Endothelial cell of umbilical vein (primary cell): Measurements from ENCODE around the gene LANCL2. TPM values are rescaled to one million over a fixed set of nuclear protein-coding genes. Genes with fewer than 3 reads are reported as not detected.
A peak's percentile ranks its signal among the peaks of the same experiment; 100 is the strongest.

Source experiments
- BruUV-seq: library from RNA; stranded (reverse); fragments of 400-500 nt; replicated peaks from 2 replicates; lab custom pipeline; 2021; lab: Mats Ljungman, UMichigan
- CTCF ChIA-PET: fragments of 300-600, 350-600 bp; sonication (Branson Sonifier 250); formaldehyde crosslinking; loops from one replicate; lab custom pipeline; 2021; ENCODE audit warnings: antibody characterized with exemption, inconsistent platforms; lab: Charles Lee
- POLR2A ChIA-PET: fragments of 300-600, 350-600 bp; sonication (Branson Sonifier 250); formaldehyde crosslinking; loops from one replicate; lab custom pipeline; 2021; ENCODE audit warnings: antibody characterized with exemption, inconsistent platforms; lab: Charles Lee
- DNase-seq: peaks from one replicate; pipeline ENCODE4 v3.0.0-alpha.2; 2011; ENCODE audit warnings: low read depth, low spot score
- FAIRE-seq: peaks from 2 replicates; lab custom pipeline; 2011; peaks lifted over from hg19 to GRCh38; lab: Jason Lieb, UNC
- H2AFZ ChIP-seq: 2 replicates; pipeline ENCODE4 v1.6.0; 2012; ENCODE audit warnings: low read depth, low read length, control low read depth, inconsistent platforms
- H3K27ac ChIP-seq: 2 replicates; pipeline ENCODE4 v1.5.1; 2011; ENCODE audit warnings: low read depth, mild to moderate bottlenecking, control low read depth, low read length, moderate library complexity; ENCODE audit not compliant: insufficient read depth
- H3K27me3 ChIP-seq, 2 experiments: 2 replicates each; pipeline versions ENCODE4 v1.6.0 to v1.6.1; 2011; ENCODE audit warnings: low read length in 2 of 2, mixed read lengths in 1 of 2; ENCODE audit not compliant: control insufficient read depth in 2 of 2, insufficient read depth in 2 of 2
- H3K36me3 ChIP-seq, 2 experiments: 2 replicates in 1 of 2; 3 replicates in 1 of 2; pipeline ENCODE4 v1.5.1; 2011; ENCODE audit warnings: low read length in 2 of 2, mild to moderate bottlenecking in 1 of 2, moderate library complexity in 1 of 2; ENCODE audit not compliant: control insufficient read depth in 2 of 2, insufficient read depth in 2 of 2; ENCODE audit errors: extremely low read depth in 1 of 2
- H3K4me1 ChIP-seq: 3 replicates; pipeline ENCODE4 v1.5.1; 2011; ENCODE audit warnings: mild to moderate bottlenecking, low read length; ENCODE audit not compliant: control insufficient read depth, insufficient read depth; ENCODE audit errors: extremely low read depth
- H3K4me2 ChIP-seq: 2 replicates; pipeline ENCODE4 v1.6.1; 2011; ENCODE audit warnings: low read length, control low read depth, mixed read lengths; ENCODE audit not compliant: insufficient read depth
- H3K4me3 ChIP-seq, 3 experiments: fragments of 200-600 bp in 1 of 3; sonication (generic), shearing (Covaris generic) in 1 of 3; replicated peaks in 1 of 3; 2 replicates each; pipeline ENCODE4 v1.5.1; 2011 to 2016; ENCODE audit warnings: control low read depth in 3 of 3, low read length in 3 of 3, mild to moderate bottlenecking in 2 of 3, inconsistent platforms in 1 of 3, low read depth in 1 of 3, moderate library complexity in 1 of 3; ENCODE audit not compliant: insufficient read depth in 1 of 3
- H3K79me2 ChIP-seq: 2 replicates; pipeline ENCODE4 v1.6.0; 2012; ENCODE audit warnings: low read length, inconsistent platforms; ENCODE audit not compliant: control insufficient read depth, insufficient read depth
- H3K9ac ChIP-seq: replicated peaks from 2 replicates; pipeline ENCODE3; 2011; ENCODE audit warnings: low read length, control low read depth; ENCODE audit not compliant: insufficient read depth; ENCODE audit errors: extremely low read depth
- H3K9me1 ChIP-seq: replicated peaks from 3 replicates; pipeline ENCODE4 v1.6.0; 2011; ENCODE audit warnings: mild to moderate bottlenecking, low read length; ENCODE audit not compliant: control insufficient read depth, insufficient read depth; ENCODE audit errors: extremely low read depth
- H3K9me3 ChIP-seq: replicated peaks from 2 replicates; pipeline ENCODE4 v1.5.1; 2012; ENCODE audit warnings: low read length, inconsistent platforms; ENCODE audit not compliant: control insufficient read depth, insufficient read depth
- H4K20me1 ChIP-seq: replicated peaks from 2 replicates; pipeline ENCODE3; 2011; ENCODE audit warnings: mild to moderate bottlenecking, low read length; ENCODE audit not compliant: control insufficient read depth, insufficient read depth; ENCODE audit errors: extremely low read depth
- CTCF ChIP-seq, 2 donors: IDR thresholded peaks; 1 replicate in 1 of 2; 2 replicates in 1 of 2; pipeline ENCODE4 v1.5.1; 2011; ENCODE audit warnings: low read length in 2 of 2, mild to moderate bottlenecking in 2 of 2, moderate library complexity in 2 of 2, control low read depth in 1 of 2, inconsistent platforms in 1 of 2, low read depth in 1 of 2; ENCODE audit not compliant: insufficient read depth in 1 of 2; ENCODE audit errors: extremely low read depth in 1 of 2
- GATA2 ChIP-seq: IDR thresholded peaks from 2 replicates; pipeline ENCODE4 v1.7.0; 2011; ENCODE audit warnings: low read depth, mild to moderate bottlenecking, moderate library complexity, mixed read lengths, low read length; ENCODE audit not compliant: insufficient read length, insufficient read depth
- MAX ChIP-seq: IDR thresholded peaks from 2 replicates; pipeline ENCODE4 v1.6.1; 2011; ENCODE audit not compliant: insufficient read depth, insufficient read length
- MYC ChIP-seq: IDR thresholded peaks from one replicate; pipeline ENCODE4 v1.6.1; 2011; ENCODE audit warnings: mild to moderate bottlenecking, low read depth, low read length
- POLR2AphosphoS5 ChIP-seq: IDR thresholded peaks from 2 replicates; pipeline ENCODE4 v1.6.1; 2012; ENCODE audit warnings: low read depth, mild to moderate bottlenecking, control low read depth, low read length, moderate library complexity; ENCODE audit not compliant: insufficient read depth
- dilution Hi-C: fragments of 300-500 bp; cut with MboI; formaldehyde crosslinking; loops from one replicate; pipeline ENCODE4 v1.15.0; 2019; ENCODE audit warnings: low sequenced_read_pairs; ENCODE audit not compliant: extremely low pct_ligation_motif_present
- intact Hi-C: fragments of 100-400 bp; cut with micrococcal nuclease; formaldehyde crosslinking; loops from one replicate; pipeline ENCODE4 v1.10.0; 2022
- polyA plus RNA-seq, 4 experiments: library from polyadenylated mRNA; depleted of rRNA in 3 of 4; stranded (reverse) in 3 of 4; unstranded in 1 of 4; fragments of >200 nt; gene quantifications; 2 replicates each; pipeline versions ENCODE4 v1.2.1 to v1.2.3, GENCODE V29; 2011 to 2012; ENCODE audit warnings: missing spikeins in 1 of 4
- total RNA-seq: library from RNA; stranded (reverse); gene quantifications from 2 replicates; pipeline ENCODE4 v1.2.3, GENCODE V29; 2021

LANCL2 gene
- total and polyA plus RNA-seq, 2 donors (not counting 3 experiments of a cell fraction or from before 2014, with no cell fraction given), result 19.2 to 25.3 TPM

GRCh38 chr7:55432939-55433784 is 68.0 kb downstream of the LANCL2 start:
- ChIA-PET POLR2A (no interaction called here), CTCF (interaction anchor here (0.6 to 1.9 kb wide), 7 partner anchors 9 to 165 kb away, joined by 3 to 12 read pairs (median 7); no protein-coding TSS in a partner anchor)
- DNase-seq, result peak; percentile 36
- no peaks in the 10 kb centered on the region for H3K27me3 ChIP-seq
- no peaks in the 10 kb centered on the region for H3K79me2 ChIP-seq
- no peaks in the 10 kb centered on the region for H4K20me1 ChIP-seq
- dilution Hi-C loops (no loop called here), intact Hi-C loops (loop anchor here (1.0 kb wide), 1 partner anchor 165 kb away; no protein-coding TSS in a partner anchor)
- no peak overlapping the region for H3K4me3 ChIP-seq
- no peak overlapping the region for H3K27ac ChIP-seq
- no peaks in the 10 kb centered on the region for H3K36me3 ChIP-seq
- no peaks in the 10 kb centered on the region for H3K9me1 ChIP-seq
- H3K9me3 ChIP-seq, result no peaks in the 10 kb centered on the region
- BruUV-seq, result no TSS peak
- TF ChIP-seq GATA2, result no peak
- TF ChIP-seq POLR2AphosphoS5, result no peak
- TF ChIP-seq CTCF (IDR thresholded peaks at IDR 0.05; ENCODE audit: extremely low read depth in 1 of 2, insufficient read depth in 1 of 2, low read depth in 1 of 2, low read length in 2 of 2), result peak; percentile 32 to 34
- TF ChIP-seq MAX, result no peak
- TF ChIP-seq MYC, result no peak
- H2AFZ ChIP-seq, result no peak overlapping the region
- no peaks in the 10 kb centered on the region for H3K4me1 ChIP-seq
- no peak overlapping the region for H3K4me2 ChIP-seq
- no peak for FAIRE-seq
- H3K9ac ChIP-seq, result no peak overlapping the region
